GM19193 (cell line): ENCODE measurements around the gene MPP4.

Experiments used
- POLR2A ChIP-seq: IDR thresholded peaks from 4 replicates; pipeline ENCODE4 v1.6.1; 2011; ENCODE audit not compliant: insufficient read depth, insufficient read length; ENCODE audit errors: extremely low read depth

Gene MPP4

GRCh38 chr2:201697899-201698298, 545 bp downstream of the MPP4 start:
- TF ChIP-seq POLR2A: no peak

DNA sequence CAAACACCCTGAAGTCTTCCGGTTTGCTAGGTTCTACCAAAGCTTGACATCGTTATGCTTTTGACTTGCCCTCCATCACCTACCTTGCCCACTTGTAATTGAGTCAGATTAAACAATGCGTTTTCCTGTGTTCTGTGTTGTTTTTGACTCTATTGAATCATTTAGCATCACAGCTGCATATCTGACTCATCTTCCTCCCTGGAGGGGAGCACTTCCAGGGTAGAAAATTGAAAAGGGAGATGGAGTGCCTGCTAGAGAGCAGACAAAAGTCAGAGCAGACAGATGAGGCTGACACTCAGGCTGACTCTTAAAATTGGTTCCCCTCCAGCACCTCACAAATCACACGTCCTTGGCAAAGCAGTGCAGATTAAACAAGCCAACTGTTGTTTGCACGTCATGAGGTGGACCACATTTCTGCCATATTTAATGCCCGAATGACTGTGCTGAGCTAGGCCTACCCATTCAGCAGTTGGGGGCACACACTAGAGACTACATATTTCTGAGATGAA, 2.2 kb downstream of the MPP4 start:
- TF ChIP-seq POLR2A: no peak

GRCh38 chr2:201685156-201685555, 13.3 kb downstream of the MPP4 start:
- TF ChIP-seq POLR2A: no peak

DNA sequence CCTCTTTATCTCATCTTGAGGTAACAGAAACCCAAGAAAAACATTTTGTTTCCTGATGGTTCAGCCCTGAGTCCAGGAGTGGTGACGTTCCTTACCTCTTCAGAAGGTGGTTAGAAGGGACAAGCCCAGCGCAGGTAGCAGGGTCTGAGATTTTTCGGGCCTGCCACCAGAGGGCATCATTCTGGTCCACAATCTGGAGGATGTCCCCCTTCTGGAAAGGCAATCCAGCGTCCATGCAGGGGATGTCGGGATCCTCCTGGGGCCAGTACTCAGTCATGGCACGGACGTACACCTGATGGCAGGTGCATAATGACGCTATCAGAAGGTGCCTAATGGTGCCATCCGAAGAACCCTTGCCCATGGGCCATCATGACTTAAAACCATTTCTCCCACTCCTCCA, 17.7 kb downstream of the MPP4 start:
- TF ChIP-seq POLR2A: no peak

DNA sequence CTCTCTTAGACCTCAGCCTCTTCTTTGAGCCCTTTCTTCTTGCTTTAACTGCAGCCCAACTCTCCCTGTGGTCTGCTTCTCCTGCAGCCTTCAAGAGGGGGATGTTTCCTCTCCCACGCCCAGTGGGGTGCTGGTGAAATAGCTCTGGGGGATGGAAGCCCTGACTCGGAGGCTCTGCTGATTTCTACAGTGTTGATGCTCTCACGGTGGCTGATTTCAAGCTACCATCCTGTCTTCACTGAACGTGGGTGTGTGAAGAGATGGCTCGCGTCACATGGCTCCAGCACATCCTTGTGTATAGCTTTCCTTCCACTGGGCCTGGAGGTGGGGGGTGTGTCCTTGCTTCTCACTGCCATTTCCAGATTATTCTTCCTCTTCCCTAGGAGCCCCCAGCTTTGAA, 20.0 kb downstream of the MPP4 start:
- no peak for TF ChIP-seq POLR2A

- TF ChIP-seq POLR2A: no peak
These were observed 23.0 kb downstream of the MPP4 start for GRCh38 chr2:201675454-201675853.

DNA sequence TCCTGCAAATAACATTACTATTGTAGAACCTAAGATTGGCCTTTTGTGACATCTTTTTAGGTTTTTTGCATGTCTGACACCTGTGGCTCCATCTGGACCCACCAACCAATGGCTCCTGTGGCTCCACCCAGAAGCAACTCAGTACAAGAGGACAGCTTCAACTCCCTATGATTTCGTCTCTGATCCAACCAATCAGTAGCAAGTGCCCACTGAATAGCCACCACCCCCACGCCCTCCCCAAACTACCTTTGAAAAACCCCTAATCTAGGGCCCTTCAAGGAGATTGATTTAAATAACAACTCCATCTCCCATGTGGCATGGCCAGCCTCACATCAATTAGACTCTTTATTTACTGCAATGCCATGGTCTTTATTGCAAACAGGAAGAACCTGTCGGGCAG, 23.6 kb downstream of the MPP4 start:
- TF ChIP-seq POLR2A: no peak

GRCh38 chr2:201674298-201674697, 24.1 kb downstream of the MPP4 start:
- no peak for TF ChIP-seq POLR2A

DNA sequence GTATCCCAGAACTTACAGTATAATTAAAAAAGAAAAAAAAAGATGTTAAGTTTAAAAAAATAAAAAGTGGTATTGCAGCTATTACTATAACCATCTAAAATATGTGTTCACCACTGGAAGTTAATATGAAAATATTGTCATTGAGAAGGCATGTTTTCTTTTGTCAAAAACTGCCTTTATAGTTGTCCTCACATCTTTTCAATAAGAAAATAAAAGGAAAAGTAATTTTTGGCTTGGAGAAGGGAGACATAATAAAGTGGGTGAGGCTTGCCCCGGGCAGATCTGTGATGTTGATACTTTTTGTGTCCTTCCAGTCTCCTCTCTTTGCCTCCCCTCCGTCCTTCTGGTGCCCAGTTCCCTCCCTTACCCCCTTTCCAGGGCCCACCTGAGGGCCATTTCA, 24.9 kb downstream of the MPP4 start:
- TF ChIP-seq POLR2A: no peak

GRCh38 chr2:201669865-201670264, 28.6 kb downstream of the MPP4 start:
- no peak for TF ChIP-seq POLR2A

GRCh38 chr2:201668402-201668910, 30.0 kb downstream of the MPP4 start:
- no peak for TF ChIP-seq POLR2A

DNA sequence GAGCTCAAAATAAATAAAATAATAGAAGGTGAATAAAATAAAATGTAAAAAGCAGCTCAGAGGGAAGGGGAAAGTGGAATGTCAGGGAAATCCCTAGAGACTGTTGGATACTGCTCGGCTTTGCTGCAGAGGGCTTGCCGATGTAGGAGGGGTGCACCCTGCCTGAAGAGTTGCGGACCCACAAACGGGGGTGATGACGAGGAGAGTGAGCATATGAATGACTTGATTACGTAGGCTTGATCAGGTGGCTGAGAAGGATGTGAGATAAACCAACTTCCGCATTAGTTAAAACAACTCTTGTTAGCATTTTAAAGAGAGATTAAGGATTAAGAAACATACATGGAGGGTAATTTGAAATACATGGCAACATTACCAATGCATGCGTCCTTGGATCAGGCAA, 34.1 kb downstream of the MPP4 start:
- no peak for TF ChIP-seq POLR2A

DNA sequence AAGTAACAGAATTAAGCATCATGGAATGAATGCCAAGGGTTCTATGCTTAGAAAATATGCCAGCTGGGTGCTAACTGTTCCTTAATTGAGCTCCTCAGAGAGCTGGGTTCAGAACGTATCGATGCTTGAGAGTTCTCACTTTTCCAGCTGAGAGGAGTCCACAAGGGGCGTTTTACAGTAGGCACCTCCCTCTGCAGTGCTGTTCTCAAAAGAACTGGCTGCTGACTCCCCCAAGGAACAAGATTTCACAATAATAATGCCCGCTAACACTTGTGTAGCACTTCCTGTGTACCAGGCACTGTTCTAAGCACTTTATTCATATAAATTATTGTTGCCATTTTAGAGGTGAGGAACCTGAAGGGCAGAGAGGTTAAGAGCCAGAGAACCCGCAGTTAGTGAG, 37.1 kb downstream of the MPP4 start:
- no peak for TF ChIP-seq POLR2A

- TF ChIP-seq POLR2A: no peak
These were observed 38.0 kb downstream of the MPP4 start for GRCh38 chr2:201660293-201660895.

DNA sequence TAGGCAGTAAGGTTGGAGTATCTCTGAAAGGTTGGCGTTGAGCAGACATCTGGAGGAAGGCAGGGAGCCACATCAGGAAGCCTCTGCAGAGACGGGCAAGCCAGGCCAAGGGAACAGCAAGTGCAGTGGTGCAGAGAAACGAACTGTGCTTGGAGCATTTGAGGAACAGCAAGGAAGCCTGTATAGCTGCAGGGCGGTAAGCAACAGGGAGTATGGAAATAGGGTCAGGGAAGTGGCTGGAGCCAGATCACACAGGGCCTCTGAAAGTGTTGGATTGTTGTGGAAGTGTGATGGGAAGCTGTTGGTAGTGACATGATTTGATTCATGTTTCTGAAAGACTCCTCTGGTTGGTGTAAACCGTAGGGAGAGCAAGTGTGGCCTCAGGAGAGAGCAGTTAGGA, 41.7 kb downstream of the MPP4 start:
- TF ChIP-seq POLR2A: no peak

- no peak for TF ChIP-seq POLR2A
These were observed 42.3 kb downstream of the MPP4 start for GRCh38 chr2:201656102-201656501.
